ENCODE data around the gene ANAPC2. TPM values are rescaled to one million over a fixed set of nuclear protein-coding genes. Genes with fewer than 3 reads are reported as not detected.

Gene ANAPC2
- total RNA-seq, 1 experiment from 2014 or later: 46.0 TPM

- DNase-seq (ENCODE audit: low read depth, low spot score) (no peak), ATAC-seq (no peak)
- no peak overlapping the region for H3K27ac ChIP-seq (ENCODE audit: low read length)
- BruUV-seq (replicated peaks): no TSS peak
- intact Hi-C loops (cut with micrococcal nuclease; ENCODE audit: unreplicated experiment) (no loop called here), in situ Hi-C loops (cut with HindIII; ENCODE audit: low pct_unique_long_range_greater_than_20kb, low sequenced_read_pairs) (no loop called here)
- no peaks in the 10 kb centered on the region for H3K9me3 ChIP-seq (ENCODE audit: control insufficient read depth, insufficient read depth, low read depth, low read length)
- TF ChIP-seq REST (IDR thresholded peaks at IDR 0.05; ENCODE audit: insufficient read depth in 1 of 2, low read depth in 2 of 2, low read length in 1 of 2) (no peak), TCF7L2 (IDR thresholded peaks at IDR 0.05; ENCODE audit: low read depth, low read length) (no peak), CTCF (IDR thresholded peaks at IDR 0.05) (no peak), SIN3A (IDR thresholded peaks at IDR 0.05; ENCODE audit: borderline replicate concordance, insufficient read depth, low read depth, low read length) (no peak), POLR2AphosphoS5 (IDR thresholded peaks at IDR 0.05; ENCODE audit: low read depth, low read length) (no peak)
- no peaks in the 10 kb centered on the region for H3K36me3 ChIP-seq (ENCODE audit: control insufficient read depth, insufficient read depth, low read length)
- no peaks in the 10 kb centered on the region for H3K27me3 ChIP-seq (ENCODE audit: control insufficient read depth, insufficient read depth, low read length)
- peaks cover 4% of the 10 kb centered on the region; the same call in 1 of the 2 replicates for H3K4me1 ChIP-seq (ENCODE audit: control insufficient read depth, insufficient read depth, low read length)
- CTCF ChIA-PET: no interaction called here
- POLR2A ChIA-PET: no interaction called here
- H3K4me3 ChIP-seq (ENCODE audit: low read depth in 2 of 2, low read length in 2 of 2): no peak overlapping the region
Measured at GRCh38 chr9:137159105-137160053, 29.0 kb downstream of the ANAPC2 start.

GRCh38 chr9:137158625-137159024, 29.7 kb downstream of the ANAPC2 start:
- no peak overlapping the region for H3K4me3 ChIP-seq (ENCODE audit: low read depth in 2 of 2, low read length in 2 of 2)
- no peaks in the 10 kb centered on the region for H3K9me3 ChIP-seq (ENCODE audit: control insufficient read depth, insufficient read depth, low read depth, low read length)
- BruUV-seq (replicated peaks): no TSS peak
- ChIA-PET CTCF (no interaction called here), POLR2A (no interaction called here)
- H3K4me1 ChIP-seq (ENCODE audit: control insufficient read depth, insufficient read depth, low read length): peaks cover 4% of the 10 kb centered on the region; the same call in 1 of the 2 replicates
- no peak for ATAC-seq
- H3K36me3 ChIP-seq (ENCODE audit: control insufficient read depth, insufficient read depth, low read length): no peaks in the 10 kb centered on the region
- DNase-seq (ENCODE audit: low read depth, low spot score): no peak
- in situ Hi-C loops (cut with HindIII; ENCODE audit: low pct_unique_long_range_greater_than_20kb, low sequenced_read_pairs) (no loop called here), intact Hi-C loops (cut with micrococcal nuclease; ENCODE audit: unreplicated experiment) (no loop called here)
- H3K27ac ChIP-seq (ENCODE audit: low read length): no peak overlapping the region
- no peak for TF ChIP-seq POLR2AphosphoS5 (IDR thresholded peaks at IDR 0.05; ENCODE audit: low read depth, low read length)
- no peak for TF ChIP-seq SIN3A (IDR thresholded peaks at IDR 0.05; ENCODE audit: borderline replicate concordance, insufficient read depth, low read depth, low read length)
- no peak for TF ChIP-seq REST (IDR thresholded peaks at IDR 0.05; ENCODE audit: insufficient read depth in 1 of 2, low read depth in 2 of 2, low read length in 1 of 2)
- no peaks in the 10 kb centered on the region for H3K27me3 ChIP-seq (ENCODE audit: control insufficient read depth, insufficient read depth, low read length)

Data from Panc1 (cell line).